Head of caudate nucleus (tissue), 42 donors: ENCODE results near the gene RACK1.

ENCODE experiments used
- DNase-seq, 42 donors: peaks; one replicate each; pipeline versions ENCODE4 v3.0.0 to v3.0.0-alpha.2; 2020 to 2021; ENCODE audit warnings: mixed read lengths in 7 of 42
- intact Hi-C: fragments of 100-400 bp; cut with DNase I; formaldehyde crosslinking; loops from one replicate; pipeline ENCODE4 v1.15.0; 2022

RACK1 gene

DNA sequence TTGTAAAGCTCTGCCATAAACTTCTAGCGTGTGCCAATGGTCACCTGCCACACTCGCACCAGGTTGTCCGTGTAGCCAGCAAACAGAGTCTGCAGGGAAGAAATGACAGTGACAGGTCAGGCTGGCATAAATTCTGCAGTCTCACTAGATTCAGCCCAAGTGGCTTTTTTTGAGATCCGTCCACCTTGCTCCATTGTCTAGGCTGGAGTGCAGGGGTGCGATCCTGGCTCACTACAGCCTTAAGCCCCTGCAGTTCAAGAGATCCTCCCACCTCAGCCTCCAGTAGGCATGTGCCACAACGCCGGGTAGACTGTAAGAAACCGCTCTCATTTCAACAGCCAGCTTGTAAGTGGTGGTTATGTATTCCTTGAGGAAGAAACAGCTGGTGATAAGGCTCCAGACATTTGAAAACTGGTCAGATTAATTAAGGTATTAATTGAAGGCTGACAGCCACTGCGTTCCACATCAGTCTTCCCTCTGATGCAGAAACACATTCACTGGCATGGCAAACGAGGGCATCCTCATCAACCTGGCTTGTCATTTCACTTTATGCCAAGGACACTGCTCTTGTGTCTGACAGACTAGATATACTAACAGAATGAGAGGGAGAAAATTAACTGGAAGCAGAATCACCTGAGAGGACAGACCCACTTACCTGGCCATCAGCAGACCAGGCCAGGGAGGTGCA lies 6.6 kb downstream of the RACK1 start:
- peak in 1 of 42 donors; percentile 14 for DNase-seq
- intact Hi-C loops = no loop called here

- intact Hi-C loops = no loop called here
- DNase-seq = no peak
These were observed 7.2 kb downstream of the RACK1 start for GRCh38 chr5:181236471-181236870.

DNA sequence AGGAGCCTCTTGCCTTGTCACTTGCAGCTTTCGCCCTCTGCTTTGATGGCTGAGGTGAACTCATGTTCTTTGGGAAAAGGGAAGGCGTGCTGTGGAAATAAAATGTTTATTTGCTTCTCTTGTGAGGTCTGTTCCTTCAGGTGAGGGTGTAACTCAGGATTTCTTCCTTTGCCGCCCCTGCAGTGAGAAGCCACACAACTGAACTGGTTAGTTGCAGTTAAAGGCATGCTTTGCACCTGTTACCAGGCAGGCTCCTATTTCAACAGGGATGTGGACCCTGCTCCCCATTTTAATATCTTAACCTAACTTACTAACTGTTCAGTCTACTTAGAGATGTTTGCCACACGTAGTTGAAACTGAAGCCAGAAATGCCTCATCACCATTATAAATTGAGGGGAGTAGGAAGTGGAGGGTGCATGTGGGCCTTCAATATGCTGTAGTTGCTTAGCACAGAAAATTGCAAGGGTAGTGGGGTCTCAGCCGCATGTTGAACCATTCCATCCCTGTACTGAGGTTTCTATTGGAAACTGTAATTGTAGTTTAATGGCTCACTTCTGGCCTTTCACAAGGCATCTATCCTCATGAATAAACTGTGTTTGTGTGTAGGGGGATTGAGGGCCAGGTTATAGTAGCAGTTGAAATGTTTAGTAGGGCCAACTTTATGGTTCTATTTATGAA lies 7.9 kb downstream of the RACK1 start:
- intact Hi-C loops = no loop called here
- DNase-seq = no peak

- intact Hi-C loops = no loop called here
These were observed 8.4 kb downstream of the RACK1 start for GRCh38 chr5:181235323-181235688.

DNA sequence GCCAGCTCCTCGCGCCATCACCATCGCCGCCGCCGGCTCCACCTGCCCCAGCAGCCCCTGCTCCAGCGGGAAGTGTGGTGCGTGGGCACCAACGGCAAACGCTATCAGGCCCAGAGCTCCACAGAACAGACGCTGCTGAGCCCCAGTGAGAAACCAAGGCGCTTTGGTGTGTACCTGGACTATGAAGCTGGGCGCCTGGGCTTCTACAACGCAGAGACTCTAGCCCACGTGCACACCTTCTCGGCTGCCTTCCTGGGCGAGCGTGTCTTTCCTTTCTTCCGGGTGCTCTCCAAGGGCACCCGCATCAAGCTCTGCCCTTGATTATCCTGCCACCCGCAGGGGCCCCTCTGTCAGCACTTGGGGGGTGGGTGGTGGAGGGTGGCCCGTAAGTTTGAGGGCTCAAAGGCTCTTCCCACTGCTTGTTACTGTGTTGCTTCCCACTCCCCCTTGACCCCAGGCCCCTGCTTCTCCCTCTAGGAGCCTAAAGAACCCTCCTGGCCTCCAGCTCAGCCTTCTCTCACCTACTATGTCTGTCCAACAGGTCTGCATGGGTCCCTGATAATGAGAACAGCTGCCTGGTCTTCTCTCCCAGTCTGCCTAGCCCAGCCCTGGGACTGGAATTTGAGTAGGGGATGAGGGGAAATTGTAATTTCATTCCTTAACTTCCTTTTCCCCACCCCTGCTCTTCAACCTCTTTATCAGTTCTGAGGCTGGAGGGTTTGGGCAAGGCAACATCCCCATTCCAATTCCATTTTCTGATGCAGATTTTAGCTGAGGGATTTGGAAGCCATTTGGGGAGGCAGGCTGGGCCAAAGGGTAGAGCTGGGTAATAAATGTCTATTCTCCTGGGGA lies 9.0 kb downstream of the RACK1 start:
- intact Hi-C loops = no loop called here
- DNase-seq = peak in 1 of 42 donors; percentile 9

More at GRCh38 chr5:181235323-181235688, 8.4 kb downstream of the RACK1 start:
- DNase-seq = no peak

DNA sequence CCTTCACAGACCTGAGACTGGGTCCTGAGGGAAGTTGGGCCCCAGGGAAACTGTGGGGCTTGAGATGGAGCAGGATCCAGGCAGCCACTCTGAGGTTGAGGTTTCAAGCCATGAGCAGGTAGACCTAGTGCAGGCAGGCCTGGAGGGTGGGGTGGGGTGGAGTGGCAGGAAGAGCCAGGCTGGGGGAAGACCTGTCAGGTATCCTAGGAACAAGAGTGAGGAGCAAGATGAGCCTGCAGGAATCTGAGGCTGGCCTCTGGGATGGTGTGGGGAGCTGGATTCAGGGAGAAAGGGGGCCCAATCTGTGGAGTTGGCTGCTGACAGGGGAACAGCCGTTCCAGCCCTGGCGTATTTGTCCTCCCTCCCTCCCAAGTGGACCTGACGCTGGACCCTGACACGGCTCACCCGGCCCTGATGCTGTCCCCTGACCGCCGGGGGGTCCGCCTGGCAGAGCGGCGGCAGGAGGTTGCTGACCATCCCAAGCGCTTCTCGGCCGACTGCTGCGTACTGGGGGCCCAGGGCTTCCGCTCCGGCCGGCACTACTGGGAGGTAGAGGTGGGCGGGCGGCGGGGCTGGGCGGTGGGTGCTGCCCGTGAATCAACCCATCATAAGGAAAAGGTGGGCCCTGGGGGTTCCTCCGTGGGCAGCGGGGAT lies 9.8 kb downstream of the RACK1 start:
- no peak for DNase-seq
- intact Hi-C loops = no loop called here

DNA sequence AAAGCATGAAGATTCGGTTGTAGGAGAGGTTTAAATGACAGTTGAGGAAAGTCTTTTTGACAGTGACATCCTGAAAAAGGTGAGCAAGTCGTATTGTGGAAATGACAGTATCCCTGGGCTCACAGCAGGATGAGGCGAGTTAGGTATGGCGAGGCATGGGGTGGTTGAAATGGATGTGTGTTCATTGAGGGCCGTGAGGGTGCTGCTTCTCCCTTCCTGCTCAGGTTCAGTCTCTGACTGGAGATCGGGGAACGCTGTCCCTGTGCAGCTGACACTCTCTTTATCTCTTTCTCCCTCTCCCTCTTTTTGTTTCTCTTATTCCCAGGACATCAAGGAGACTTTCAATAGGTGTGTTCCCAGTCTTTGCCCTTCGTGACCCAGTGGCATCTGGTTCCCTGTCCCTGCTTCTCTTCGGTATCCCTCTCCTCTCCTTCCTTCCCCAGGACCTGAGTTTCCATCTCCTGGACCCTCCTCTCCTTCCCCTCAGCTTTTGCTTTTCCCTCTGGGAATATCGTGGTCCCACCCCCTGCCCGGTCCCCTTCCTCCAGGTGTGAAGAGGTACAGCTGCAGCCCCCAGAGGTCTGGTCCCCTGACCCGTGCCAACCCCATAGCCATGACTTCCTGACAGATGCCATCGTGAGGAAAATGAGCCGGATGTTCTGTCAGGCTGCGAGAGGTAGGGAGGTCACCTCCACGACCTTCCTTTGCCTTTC lies 10.5 kb downstream of the RACK1 start:
- DNase-seq = no peak
- intact Hi-C loops = no loop called here

DNA sequence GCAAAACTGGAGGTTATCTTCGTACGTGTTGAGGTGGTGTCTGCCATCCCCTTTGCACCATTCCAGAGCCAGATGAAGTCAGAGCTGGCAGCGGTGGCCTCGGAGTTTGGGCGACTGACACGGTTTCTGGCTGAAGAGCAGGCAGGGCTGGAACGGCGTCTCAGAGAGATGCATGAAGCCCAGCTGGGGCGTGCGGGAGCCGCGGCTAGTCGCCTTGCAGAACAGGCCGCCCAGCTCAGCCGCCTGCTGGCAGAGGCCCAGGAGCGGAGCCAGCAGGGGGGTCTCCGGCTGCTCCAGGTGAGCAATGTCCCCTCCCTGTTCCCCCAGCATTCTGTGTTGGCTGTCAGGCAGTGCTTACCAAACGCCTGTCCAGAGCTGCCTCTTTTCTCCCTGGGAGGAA lies 11.1 kb downstream of the RACK1 start:
- no peak for DNase-seq
- intact Hi-C loops = no loop called here

DNA sequence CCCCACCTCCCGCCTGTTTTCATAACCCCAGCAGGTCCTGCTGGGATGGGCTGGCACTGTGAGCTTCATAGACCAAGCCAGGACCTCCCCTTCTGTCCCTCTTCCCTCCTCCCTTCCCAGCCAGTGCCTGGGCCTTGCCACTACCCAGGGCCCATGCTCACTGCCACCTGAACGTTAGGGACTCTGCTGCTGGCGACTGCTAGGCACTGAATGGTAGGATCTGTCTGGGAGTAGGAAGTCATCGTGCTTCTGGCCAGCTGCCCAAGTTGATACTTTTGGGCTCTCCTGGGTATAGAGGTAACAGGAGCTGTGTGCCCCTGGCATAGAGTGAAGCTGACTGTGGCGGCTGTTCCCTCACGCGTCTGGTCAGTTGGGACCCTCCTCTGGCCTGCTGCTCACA lies 12.3 kb downstream of the RACK1 start:
- intact Hi-C loops = no loop called here
- DNase-seq = no peak

GRCh38 chr5:181230551-181230950 lies 13.2 kb downstream of the RACK1 start:
- no peak for DNase-seq
- intact Hi-C loops = no loop called here

DNA sequence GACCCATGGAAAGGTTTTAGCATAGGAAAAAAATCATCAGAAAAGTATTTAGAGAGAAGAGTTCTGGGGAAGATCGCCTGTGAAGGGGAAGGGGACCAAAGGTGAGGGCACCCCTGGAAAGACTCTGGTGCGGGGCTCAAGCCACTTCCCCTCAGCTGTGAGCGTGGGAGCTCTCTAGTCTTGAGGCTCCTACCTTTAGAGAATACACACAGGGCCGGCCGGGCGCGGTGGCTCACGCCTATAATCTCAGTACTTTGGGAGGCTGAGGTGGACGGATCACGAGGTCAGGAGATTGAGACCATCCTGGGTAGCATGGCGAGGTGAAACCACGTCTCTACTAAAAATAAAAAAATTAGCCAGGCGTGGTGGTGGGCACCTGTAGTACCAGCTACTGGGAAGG lies 13.7 kb downstream of the RACK1 start:
- intact Hi-C loops = no loop called here
- DNase-seq = no peak

DNA sequence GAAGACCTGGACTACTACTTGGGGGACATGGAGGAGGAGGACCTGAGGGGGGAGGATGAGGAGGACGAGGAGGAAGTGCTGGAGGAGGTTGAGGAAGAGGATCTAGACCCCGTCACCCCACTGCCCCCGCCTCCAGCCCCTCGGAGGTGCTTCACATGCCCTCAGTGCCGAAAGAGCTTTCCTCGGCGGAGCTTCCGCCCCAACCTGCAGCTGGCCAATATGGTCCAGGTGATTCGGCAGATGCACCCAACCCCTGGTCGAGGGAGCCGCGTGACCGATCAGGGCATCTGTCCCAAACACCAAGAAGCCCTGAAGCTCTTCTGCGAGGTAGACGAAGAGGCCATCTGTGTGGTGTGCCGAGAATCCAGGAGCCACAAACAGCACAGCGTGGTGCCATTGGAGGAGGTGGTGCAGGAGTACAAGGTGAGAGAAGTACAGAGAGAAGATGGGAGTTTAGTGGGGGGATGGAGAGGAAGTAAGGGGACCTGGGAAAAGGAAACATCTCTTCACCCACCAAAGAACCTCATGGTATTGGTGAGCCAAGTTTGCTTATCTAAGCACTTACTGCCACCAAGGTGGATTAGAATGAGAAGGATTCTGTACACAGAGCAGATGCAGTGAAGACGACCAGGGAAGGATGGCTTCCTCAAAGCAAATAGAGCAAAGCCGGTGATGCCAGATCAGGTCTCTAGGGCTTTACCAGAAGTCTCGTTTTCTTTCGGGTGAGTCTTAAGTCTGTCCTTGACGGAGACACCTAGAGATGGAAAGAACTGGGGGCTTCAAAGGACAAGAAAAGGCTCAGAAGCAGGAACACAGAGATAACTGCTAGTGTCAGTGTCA lies 19.1 kb downstream of the RACK1 start:
- peak in 1 of 42 donors; percentile 22 for DNase-seq
- intact Hi-C loops = loop anchor here (5.0 kb wide), 1 partner anchor 38 kb away; the partner anchor contains the start of gene TRIM52

GRCh38 chr5:181223729-181224389 lies 19.8 kb downstream of the RACK1 start:
- intact Hi-C loops = loop anchor here (1.0 to 5.0 kb wide), 2 partner anchors 20 to 38 kb away; partner anchors contain the start of gene TRIM52
- DNase-seq = peak in 6 of 42 donors; percentile 33 to 61 (median 44)

- intact Hi-C loops = loop anchor here (1.0 to 5.0 kb wide), 2 partner anchors 21 to 39 kb away; partner anchors contain the start of gene TRIM52
- DNase-seq = peak; percentile 95 to 99 (median 98)
These were observed 20.5 kb downstream of the RACK1 start, which contains the start of gene TRIM41 for GRCh38 chr5:181223058-181223728. TSS of gene TRIM41 (plus strand) at chr5:181223281. CDS start at chr5:181224000, 719 bp downstream.

GRCh38 chr5:181222630-181223057 lies 21.1 kb downstream of the RACK1 start:
- peak in 2 of 42 donors; percentile 24 to 54 for DNase-seq
- intact Hi-C loops = loop anchor here (1.0 to 5.0 kb wide), 3 partner anchors 22 to 40 kb away; partner anchors contain the start of gene TRIM52
